HG03135 (cell line): ENCODE measurements around the gene SRI.
"Not testable (repeated sequence)": the region's sequence is repeated elsewhere in the genome, so short reads cannot be mapped to it uniquely, and the experiment has no call there.

ENCODE experiments used
- ATAC-seq: cut with Tn5 transposase; IDR thresholded peaks from one replicate; pipeline ENCODE4 v1.9.1; 2021; ENCODE audit warnings: mild to moderate bottlenecking, moderate library complexity; ENCODE audit not compliant: unreplicated experiment

The SRI gene

DNA sequence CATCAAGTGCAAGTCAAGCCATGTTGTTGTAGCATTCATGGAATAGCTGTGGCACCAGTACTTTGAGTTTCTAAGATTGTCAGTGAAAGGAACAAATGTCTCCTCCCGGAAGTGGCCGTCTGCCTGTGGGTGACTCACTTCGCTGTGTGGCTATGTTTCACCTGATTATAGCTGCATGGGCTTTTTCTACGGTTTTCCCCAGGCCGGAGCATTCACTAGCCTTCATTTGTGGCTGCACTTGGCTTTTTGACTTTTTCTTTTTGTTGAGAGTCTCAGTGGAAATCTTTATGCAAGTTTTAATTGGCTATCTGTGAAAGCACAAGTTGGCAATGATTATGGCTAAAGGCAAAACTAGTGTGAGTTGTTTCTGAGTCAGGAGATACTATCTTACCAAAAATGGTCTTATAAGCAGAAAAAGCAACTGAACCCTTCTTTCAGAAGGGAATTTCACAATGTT lies 35.0 kb downstream of the SRI start:
- ATAC-seq = no peak

GRCh38 chr7:88183051-88183450 lies 36.8 kb downstream of the SRI start:
- no peak for ATAC-seq

DNA sequence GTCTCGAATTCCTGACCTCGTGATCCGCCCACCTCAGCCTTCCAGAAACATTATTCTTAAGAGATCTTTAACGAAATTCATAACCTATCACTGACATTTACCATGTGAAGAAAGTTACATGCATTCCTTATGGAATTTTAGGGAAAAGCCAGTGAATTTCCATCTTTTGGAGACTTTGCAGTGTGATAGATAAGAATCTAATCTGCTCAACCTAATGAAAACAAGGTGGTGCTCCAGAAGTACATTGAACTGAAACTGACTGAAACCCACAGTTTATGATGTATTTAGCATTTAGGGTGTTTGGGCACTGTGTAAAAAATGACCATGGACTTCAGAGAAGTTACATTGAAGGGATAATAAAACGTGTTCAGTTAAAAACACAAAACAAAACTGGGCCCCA lies 43.6 kb downstream of the SRI start:
- no peak for ATAC-seq

DNA sequence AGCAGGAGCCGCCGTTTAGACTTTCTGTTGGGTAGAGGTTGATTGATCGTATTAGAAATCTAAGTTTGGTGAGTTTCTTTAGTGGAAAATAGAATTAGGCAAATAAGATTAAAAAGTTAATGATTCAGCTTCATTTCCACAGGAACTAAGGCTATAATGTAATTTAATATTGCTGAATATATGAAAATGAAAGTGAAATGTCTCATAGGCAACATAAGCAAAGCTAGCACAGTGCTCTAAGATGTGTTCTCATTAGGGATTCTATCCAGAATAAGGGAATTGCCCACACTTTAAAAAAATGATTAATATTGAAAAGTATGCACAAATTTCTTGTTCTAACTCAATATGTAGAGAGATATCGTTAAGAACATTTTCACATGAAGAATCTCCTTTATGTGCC lies 47.0 kb downstream of the SRI start:
- ATAC-seq = no peak

DNA sequence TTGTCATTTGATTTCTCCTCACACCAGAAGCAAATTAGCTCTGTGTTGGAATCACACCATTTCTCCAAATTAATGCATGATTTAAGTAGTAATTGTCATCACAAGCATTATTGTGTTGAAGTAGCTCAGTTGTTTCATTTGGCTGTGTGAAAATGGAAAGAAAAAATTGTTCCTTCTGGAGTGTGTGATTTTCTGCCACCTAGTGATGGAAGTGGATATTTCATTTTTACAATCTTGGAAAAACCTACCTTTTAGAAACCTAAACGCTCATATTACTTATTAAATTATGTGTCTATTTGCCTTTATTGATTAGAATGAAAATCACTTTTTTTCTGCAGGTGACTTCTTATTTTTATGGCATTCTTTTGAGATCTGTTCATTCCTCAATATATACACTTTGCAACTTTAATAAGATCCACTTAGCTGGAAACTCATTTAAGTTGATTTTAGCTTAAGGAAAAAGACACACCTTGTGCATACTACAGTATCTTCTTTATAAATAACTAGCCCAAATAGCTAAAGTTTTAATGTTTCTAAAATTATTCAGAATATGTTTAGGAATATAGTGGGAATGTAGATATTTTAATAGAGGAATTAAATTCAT lies 50.0 kb downstream of the SRI start:
- no peak for ATAC-seq

DNA sequence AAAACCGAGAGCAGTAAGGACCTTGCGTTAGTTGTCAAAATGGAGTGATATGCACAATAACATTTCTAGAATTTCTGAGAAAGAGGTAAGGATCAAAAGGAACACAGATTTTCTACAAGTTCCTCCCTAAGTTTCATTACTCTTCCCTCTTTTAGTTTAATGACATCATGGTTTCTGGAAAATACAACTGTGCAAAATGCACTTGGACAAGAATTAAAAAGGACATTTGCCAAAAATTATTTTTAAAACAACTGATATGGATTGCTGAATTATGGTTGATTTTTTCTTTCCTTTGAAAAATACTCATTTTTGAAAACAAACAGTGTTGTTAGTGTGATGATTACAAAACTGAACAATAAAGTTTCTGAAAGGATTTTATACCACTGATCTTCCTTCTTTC lies 52.1 kb downstream of the SRI start:
- ATAC-seq = no peak

- ATAC-seq = no peak
Observed at GRCh38 chr7:88167223-88167622, 52.6 kb downstream of the SRI start.

DNA sequence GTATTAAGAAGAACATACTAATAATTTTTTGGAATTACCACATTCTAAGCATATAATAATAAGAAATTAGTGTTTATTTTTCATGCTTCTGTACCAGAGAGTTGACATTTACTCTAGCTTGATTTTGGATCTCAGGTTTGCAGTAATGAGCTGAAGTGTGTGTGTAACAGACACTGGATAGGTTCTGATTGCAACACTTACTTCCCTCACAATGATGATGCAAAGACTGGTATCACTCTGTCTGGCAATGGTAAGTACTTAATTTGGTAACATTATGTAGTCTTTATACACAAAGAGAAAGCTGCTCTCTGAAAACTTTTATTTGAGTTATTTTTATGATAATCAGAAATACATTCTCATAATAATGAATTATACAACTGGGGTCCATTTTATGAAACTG lies 54.1 kb downstream of the SRI start:
- no peak for ATAC-seq

DNA sequence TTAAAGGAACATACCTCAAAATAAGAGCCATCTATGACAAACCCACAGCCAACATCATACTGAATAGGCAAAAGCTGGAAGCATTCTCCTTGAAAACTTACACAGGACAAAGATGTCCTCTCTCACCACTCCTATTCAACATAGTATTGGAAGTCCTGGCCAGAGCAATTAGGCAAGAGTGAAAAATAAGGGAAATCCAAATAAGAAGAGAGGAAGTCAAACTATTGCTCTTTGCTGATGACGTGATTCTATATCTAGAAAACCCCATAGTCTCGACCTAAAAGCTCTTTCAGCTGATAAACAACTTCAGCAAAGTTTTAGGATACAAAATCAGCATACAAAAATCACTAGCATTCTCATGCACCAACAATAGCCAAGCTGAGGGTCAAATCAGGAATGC lies 60.1 kb downstream of the SRI start:
- not testable (repeated sequence) for ATAC-seq

GRCh38 chr7:88156356-88156755 lies 63.5 kb downstream of the SRI start:
- ATAC-seq = no peak

DNA sequence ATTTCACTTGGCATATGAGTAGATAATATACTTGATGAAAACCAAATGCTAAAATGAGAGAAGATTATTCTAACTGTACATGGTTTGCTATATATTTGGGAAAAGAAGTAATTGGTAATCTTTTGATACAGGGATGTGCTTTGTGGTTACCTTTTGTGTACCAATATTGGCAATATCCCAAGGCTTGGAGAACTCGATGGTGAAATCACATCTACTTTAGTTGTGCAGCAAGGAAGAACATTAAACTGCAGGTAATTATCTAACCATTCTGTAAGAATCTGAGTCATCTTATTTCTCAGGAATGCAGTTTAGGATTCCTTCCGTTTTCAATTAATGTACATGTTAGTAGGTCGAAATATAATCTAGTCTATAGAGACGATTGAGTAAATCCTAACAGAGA lies 64.1 kb downstream of the SRI start:
- ATAC-seq = no peak
